NB4 (cell line): ENCODE results near the gene KIAA1217.

ENCODE experiments used
- POLR2A ChIP-seq: IDR thresholded peaks from 2 replicates; pipeline ENCODE4 v1.6.1; 2011; ENCODE audit warnings: mild to moderate bottlenecking; ENCODE audit not compliant: insufficient read length; ENCODE audit errors: extremely low read depth
- TF ChIP-seq, protein P1 (sequence below): IDR thresholded peaks from 2 replicates; pipeline ENCODE4 v1.6.1; 2011; ENCODE audit warnings: low read depth, low read length

DNA sequence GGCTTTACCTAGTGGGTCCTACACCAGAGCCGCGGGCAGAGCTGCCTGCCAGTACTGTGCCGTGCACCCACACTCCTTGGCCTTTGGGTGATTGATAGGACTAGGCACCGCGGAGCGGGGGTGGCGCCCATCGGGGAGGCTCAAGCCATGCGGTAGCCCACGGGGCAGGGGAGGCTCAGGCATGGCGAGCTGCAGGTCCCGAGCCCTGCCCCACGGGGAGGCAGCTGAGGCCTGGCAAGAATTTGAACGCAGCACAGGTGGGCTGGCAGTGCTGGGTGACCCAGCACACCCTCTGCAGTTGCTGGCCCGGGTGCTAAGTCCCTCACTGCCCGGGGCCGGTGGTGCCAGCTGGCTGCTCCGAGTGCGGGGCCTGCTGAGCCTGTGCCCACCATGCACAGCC is 32.3 kb upstream of the KIAA1217 start:
- TF ChIP-seq, protein P1, sequence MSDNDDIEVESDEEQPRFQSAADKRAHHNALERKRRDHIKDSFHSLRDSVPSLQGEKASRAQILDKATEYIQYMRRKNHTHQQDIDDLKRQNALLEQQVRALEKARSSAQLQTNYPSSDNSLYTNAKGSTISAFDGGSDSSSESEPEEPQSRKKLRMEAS = no peak
- TF ChIP-seq POLR2A = no peak
